K562 (cell line): ENCODE data around the gene JADE3. TPM values are rescaled to one million over a fixed set of nuclear protein-coding genes. Genes with fewer than 3 reads are reported as not detected.

ENCODE experiments used
- BRF1 ChIP-seq: IDR thresholded peaks from 3 replicates; pipeline ENCODE4 v1.6.1; 2011; ENCODE audit warnings: borderline replicate concordance, mild to moderate bottlenecking; ENCODE audit not compliant: insufficient read length; ENCODE audit errors: extremely low read depth
- CREBBP ChIP-seq: IDR thresholded peaks from one replicate; pipeline ENCODE4 v1.6.1; 2012; ENCODE audit warnings: low read depth, mild to moderate bottlenecking, control low read depth, inconsistent platforms, low read length
- CREM ChIP-seq: IDR thresholded peaks from 2 replicates; pipeline ENCODE4 v1.6.1; 2014; ENCODE audit warnings: antibody characterized with exemption, low read depth
- CTBP1 ChIP-seq: fragments of 450-650 bp; IDR thresholded peaks from 2 replicates; pipeline ENCODE4 v1.6.1; 2016; ENCODE audit warnings: borderline replicate concordance
- CTCFL ChIP-seq: IDR thresholded peaks from 2 replicates; pipeline ENCODE4 v1.6.1; 2011; ENCODE audit warnings: borderline replicate concordance, low read depth, mild to moderate bottlenecking, moderate library complexity, low read length; ENCODE audit not compliant: insufficient read depth, poor library complexity, severe bottlenecking
- FOSL1 ChIP-seq: fragments of 200-800 bp; sonication (Bioruptor generic); conservative IDR thresholded peaks from 2 replicates; pipeline ENCODE4 v1.6.1; 2016; ENCODE audit warnings: missing genetic modification characterization, missing compliant biosample characterization
- LARP7 ChIP-seq: fragments of 450-650 bp; IDR thresholded peaks from 2 replicates; pipeline ENCODE4 v1.6.1; 2016
- MAZ ChIP-seq, 2 experiments: fragments of 450-650 bp in 1 of 2; sonication (generic) in 1 of 2; formaldehyde crosslinking; IDR thresholded peaks in 1 of 2; conservative IDR thresholded peaks in 1 of 2; 2 replicates each; pipeline versions ENCODE4 v1.4.0 to v1.5.0; 2020; ENCODE audit warnings: mild to moderate bottlenecking in 1 of 2, missing genetic modification reagents in 1 of 2
- REST ChIP-seq, 2 experiments: fragments of 450-650 bp; formaldehyde crosslinking in 1 of 2; IDR thresholded peaks; 2 replicates each; pipeline versions ENCODE4 v1.4.0 to v1.6.1; 2014 to 2020; ENCODE audit warnings: mild to moderate bottlenecking in 2 of 2, borderline replicate concordance in 1 of 2, low read depth in 1 of 2
- SOX6 ChIP-seq: fragments of 450-650 bp; IDR thresholded peaks from 2 replicates; pipeline ENCODE4 v1.6.1; 2014; ENCODE audit warnings: mild to moderate bottlenecking
- SRSF7 ChIP-seq: fragments of 200-400 bp; formaldehyde crosslinking; optimal IDR thresholded peaks from 2 replicates; pipeline ENCODE3; 2017; ENCODE audit warnings: mild to moderate bottlenecking, low read depth, low read length
- ZMIZ1 ChIP-seq, 2 experiments: fragments of 150-350 bp in 1 of 2; IDR thresholded peaks; 2 replicates each; pipeline ENCODE4 v1.6.1; 2012 to 2016; ENCODE audit warnings: low read depth in 2 of 2, low read length in 2 of 2, mild to moderate bottlenecking in 1 of 2, moderate library complexity in 1 of 2
- polyA plus RNA-seq, 8 experiments: library from polyadenylated mRNA; depleted of rRNA in 4 of 8; stranded (reverse) in 5 of 8; unstranded in 3 of 8; fragments of >200 nt; fragmentation: Nextera tagmentation in 2 of 8; fragmentation: Illumina TruSeq in 1 of 8; extraction: Ambion mirVana in 2 of 8; extraction: Trizol in 1 of 8; gene quantifications; 2 replicates each; pipeline versions ENCODE4 v1.2.1 to v1.2.3, GENCODE V29; 2011 to 2014; ENCODE audit warnings: inconsistent platforms in 1 of 8, missing spikeins in 1 of 8
- total RNA-seq, 7 experiments: library from RNA; depleted of rRNA in 6 of 7; stranded (reverse); fragments of >200 nt in 6 of 7; fragmentation: Illumina TruSeq in 2 of 7; extraction: Trizol in 2 of 7; gene quantifications; 2 replicates each; pipeline versions ENCODE4 v1.2.1 to v1.2.3, GENCODE V29; 2011 to 2021; ENCODE audit warnings: low replicate concordance in 1 of 7

The JADE3 gene
- total and polyA plus RNA-seq, 9 of the 15 experiments (the other 6 are each of a cell fraction or from before 2014, with no cell fraction given): 2.6 to 10.0 (median 7.0) TPM

- TF ChIP-seq CTCFL (peak; percentile 13), CREBBP (no peak), SRSF7 (no peak), BRF1 (no peak), MAZ (CRISPR knock-in tag; conservative IDR thresholded peaks at IDR 0.05 in 1 of 2, IDR thresholded peaks at IDR 0.05 in 1 of 2) (no peak), CTBP1 (peak; percentile 77; the same call in 1 of the 2 replicates), REST (IDR thresholded peaks at IDR 0.05; ENCODE audit: borderline replicate concordance) (peak; percentile 59; the same call in 1 of the 2 replicates), REST (CRISPR knock-in tag; IDR thresholded peaks at IDR 0.05; ENCODE audit: low read depth) (no peak), LARP7 (no peak), FOSL1 (tag) (no peak), ZMIZ1 (IDR thresholded peaks at IDR 0.05; ENCODE audit: low read depth in 2 of 2, low read length in 2 of 2) (no peak), SOX6 (0 out of 2 replicates have a peak, but pooled peaks have one; percentile 28), CREM (peak; percentile 28; the same call in 1 of the 2 replicates)
Observed at GRCh38 chrX:46903458-46904242, 8.6 kb upstream of the JADE3 start (continued).
